AG09319 (cell line): ENCODE measurements around the gene SNX14.

Source experiments
- DNase-seq: peaks from one replicate; pipeline ENCODE4 v3.0.0-alpha.2; 2010; ENCODE audit warnings: low read depth; ENCODE audit errors: extremely low read depth
- CTCF ChIP-seq: IDR thresholded peaks from 2 replicates; pipeline ENCODE4 v1.5.1; 2011; ENCODE audit warnings: low read depth, mild to moderate bottlenecking, inconsistent platforms, low read length, moderate library complexity

SNX14 gene

GRCh38 chr6:85593438-85594196, at the start of gene SNX14:
Gene SNX14 (minus strand): TSS chr6:85593858. CDS start chr6:85593718, 140 bp downstream.
- no peak for TF ChIP-seq CTCF
- DNase-seq = peak; percentile 87

GRCh38 chr6:85642774-85643536, 49.3 kb upstream of the SNX14 start, which contains the start of gene SYNCRIP:
Gene SYNCRIP (minus strand): TSS chr6:85642886. CDS start chr6:85641439, 1,447 bp downstream.
- peak; percentile 98 for DNase-seq
- TF ChIP-seq CTCF = no peak

GRCh38 chr6:85641897-85642773, 48.5 kb upstream of the SNX14 start:
- TF ChIP-seq CTCF = no peak
- DNase-seq = no peak

GRCh38 chr6:85641522-85641896, 47.9 kb upstream of the SNX14 start:
- no peak for DNase-seq
- TF ChIP-seq CTCF = no peak

GRCh38 chr6:85640821-85641220, 47.2 kb upstream of the SNX14 start:
- no peak for TF ChIP-seq CTCF
- no peak for DNase-seq

GRCh38 chr6:85637579-85637978, 43.9 kb upstream of the SNX14 start:
- no peak for DNase-seq
- TF ChIP-seq CTCF = no peak
